Gastrocnemius medialis (tissue), 4 donors: ENCODE results near the gene MGST3.

ENCODE experiments used
- CTCF ChIP-seq, 5 experiments: fragments of 450-650 bp in 3 of 5; fragments of 200-600 bp in 2 of 5; sonication (generic) in 2 of 5; IDR thresholded peaks in 4 of 5; conservative IDR thresholded peaks in 1 of 5; 1 replicate in 4 of 5; 2 replicates in 1 of 5; pipeline ENCODE4 v1.5.1; 2016 to 2019; ENCODE audit warnings: antibody characterized with exemption in 5 of 5, mild to moderate bottlenecking in 3 of 5, moderate library complexity in 3 of 5
- POLR2A ChIP-seq, 2 donors: fragments of 450-650 bp; IDR thresholded peaks; one replicate each; pipeline ENCODE4 v1.6.1; 2017; ENCODE audit warnings: antibody characterized with exemption in 2 of 2, mild to moderate bottlenecking in 2 of 2, moderate library complexity in 2 of 2

- no peak for TF ChIP-seq CTCF (IDR thresholded peaks at IDR 0.05 in 4 of 5, conservative IDR thresholded peaks at IDR 0.05 in 1 of 5)
- no peak for TF ChIP-seq POLR2A (IDR thresholded peaks at IDR 0.05)
Observed at GRCh38 chr1:165637427-165637826, 6.4 kb downstream of the MGST3 start.
